HG02642 (cell line): ENCODE measurements around the gene LRRC3.

Experiments
- ATAC-seq: cut with Tn5 transposase; IDR thresholded peaks from one replicate; pipeline ENCODE4 v1.9.1; 2021; ENCODE audit warnings: mild to moderate bottlenecking; ENCODE audit not compliant: unreplicated experiment, poor library complexity

LRRC3 gene

DNA sequence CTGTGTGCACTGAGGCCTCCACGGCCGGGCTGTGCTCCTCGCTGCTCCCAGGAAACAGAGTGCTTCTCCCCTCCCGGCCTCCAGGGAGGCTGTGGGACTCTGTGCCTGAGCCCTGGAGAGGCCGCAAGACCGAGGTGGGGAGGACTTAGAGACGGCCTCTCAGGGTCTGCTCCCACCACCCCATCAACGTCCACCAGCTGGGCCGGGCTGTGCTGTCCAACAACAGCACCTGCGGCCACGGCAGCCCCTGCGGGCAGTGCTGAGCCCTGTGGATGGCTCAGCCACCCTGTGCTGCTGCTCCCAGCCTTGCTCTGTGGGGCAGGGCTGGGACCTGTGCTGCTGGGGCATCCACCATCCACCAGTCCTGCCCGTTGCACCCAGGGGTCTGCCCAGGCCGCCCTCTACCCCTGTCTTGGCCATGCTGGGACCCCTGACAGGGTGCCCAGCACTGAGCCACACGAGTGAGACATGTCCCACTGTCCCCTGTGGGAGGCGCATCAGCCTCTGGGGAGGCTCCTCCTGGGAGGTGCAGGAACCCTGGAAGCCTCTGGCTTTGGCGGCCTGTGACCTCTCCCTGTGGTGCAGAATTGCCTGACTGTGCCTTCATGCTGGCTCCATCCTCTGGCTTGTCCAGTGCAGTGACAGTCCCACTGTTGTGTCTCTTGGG lies 31.2 kb upstream of the LRRC3 start:
- no peak for ATAC-seq

DNA sequence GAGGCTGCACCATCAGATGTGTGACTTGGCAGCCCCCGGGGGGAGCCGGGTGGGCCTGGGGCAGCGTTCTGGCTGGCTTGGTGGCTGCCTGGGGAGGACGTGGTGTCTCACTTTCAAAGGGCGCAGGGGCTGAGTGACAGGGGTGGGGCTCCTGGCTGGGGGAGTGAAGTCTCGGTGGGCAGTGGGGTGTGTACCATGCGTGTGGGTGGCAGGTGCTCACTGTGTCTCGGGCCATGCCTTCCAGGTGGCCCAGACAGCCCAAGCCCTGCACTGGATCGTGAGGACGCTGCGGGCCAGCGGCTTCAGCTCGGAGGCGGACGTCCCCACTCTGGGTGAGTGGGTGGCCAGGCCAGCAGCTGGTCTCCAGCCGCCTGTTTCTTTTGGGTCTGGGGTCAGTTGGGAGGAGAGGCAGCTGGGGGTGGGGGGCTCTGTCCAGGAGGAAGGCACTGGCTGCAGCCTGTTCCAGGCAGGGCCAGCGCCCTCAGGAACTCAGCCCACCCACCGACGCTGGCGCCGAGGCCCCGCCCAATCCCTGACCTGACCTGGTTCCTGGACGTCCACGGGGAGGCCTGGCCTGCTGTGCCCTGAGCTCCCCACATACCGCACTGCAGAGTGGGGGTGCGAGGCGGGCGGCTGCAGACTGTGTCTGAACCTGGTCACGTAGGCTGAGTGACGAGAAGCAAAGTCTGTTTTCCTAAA lies 30.6 kb upstream of the LRRC3 start:
- ATAC-seq, result no peak

- ATAC-seq, result no peak
Observed at GRCh38 chr21:44425307-44425894, 29.9 kb upstream of the LRRC3 start.

DNA sequence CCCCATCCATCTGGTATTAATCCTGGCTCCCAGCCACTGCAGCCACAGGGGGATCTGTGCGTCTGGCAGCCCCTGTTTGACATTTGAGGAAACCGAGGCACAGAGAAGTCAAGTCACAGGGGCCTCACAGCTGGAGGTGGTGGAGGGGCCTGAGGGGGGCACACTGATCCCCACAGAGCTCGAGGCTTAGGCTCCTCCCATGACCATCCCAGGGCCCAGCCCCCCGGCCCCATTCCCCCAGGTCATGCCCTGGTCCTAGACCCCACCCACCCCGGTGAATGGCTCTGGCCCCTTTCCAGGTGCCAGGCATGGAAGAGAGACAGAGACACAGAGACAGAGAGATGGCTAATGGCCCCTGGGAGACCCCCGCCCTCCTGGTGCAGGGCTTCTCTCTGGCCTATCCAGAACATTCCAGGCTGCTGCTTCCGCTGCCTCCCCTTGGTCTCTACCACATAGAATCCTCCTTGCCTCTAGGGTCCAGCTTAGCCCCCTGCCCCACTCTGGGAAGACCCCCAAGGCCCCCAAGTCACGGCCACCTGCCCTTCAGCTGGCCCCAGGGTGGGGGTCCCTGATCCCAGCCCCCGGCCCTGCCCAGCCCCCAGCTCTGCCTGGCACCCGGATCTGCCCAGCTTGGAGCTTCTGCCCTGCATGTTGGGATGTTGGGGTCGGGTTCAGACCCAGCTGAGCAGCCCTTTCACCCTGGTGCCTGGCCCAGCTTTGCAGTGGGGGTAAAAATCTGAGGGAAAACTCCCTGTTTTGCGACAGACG lies 29.2 kb upstream of the LRRC3 start:
- no peak for ATAC-seq

- ATAC-seq, result no peak
Observed at GRCh38 chr21:44426663-44427191, 28.6 kb upstream of the LRRC3 start.

- no peak for ATAC-seq
Observed at GRCh38 chr21:44427241-44428120, 27.8 kb upstream of the LRRC3 start.

DNA sequence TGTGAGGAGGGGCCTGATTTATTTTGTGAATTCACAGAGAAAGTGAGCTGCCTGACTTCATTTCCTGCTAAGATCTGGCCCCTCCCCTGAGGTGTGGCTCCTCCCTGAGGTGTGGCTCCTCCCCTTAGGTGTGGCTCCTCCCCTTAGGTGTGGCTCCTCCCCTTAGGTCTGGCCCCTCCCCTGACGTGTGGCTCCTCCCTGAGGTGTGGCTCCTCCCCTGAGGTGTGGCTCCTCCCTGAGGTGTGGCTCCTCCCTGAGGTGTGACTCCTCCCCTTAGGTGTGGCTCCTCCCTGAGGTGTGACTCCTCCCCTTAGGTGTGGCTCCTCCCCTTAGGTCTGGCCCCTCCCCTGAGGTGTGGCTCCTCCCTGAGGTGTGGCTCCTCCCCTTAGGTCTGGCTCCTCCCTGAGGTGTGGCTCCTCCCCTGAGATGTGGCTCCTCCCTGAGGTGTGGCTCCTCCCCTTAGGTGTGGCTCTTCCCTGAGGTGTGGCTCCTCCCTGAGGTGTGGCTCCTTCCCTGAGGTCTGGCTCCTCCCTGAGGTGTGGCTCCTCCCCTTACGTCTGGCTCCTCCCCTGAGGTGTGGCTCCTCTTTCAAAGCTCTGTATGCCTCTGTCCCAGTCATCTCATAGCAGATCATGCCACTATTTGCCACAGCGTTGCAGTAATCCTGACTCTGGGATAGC lies 26.9 kb upstream of the LRRC3 start:
- no peak for ATAC-seq

DNA sequence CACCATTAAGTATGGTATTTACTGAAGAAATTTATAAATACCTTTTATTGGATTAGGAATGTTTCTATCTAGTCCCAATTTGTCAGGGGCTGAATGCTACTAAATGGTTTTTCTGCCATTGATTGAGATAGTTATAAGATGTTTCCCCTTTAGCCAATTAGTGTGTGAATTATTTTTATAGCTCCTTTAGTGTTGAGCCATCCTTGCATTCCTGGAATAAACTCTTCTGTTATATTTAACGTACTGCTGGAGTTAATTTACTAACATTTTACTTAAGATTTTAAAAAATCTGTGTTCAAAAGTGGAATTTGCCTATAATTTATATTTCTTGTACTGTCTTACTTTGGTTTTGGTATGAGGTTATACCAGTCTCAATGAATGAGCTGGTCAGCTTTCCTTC lies 25.4 kb upstream of the LRRC3 start:
- no peak for ATAC-seq

DNA sequence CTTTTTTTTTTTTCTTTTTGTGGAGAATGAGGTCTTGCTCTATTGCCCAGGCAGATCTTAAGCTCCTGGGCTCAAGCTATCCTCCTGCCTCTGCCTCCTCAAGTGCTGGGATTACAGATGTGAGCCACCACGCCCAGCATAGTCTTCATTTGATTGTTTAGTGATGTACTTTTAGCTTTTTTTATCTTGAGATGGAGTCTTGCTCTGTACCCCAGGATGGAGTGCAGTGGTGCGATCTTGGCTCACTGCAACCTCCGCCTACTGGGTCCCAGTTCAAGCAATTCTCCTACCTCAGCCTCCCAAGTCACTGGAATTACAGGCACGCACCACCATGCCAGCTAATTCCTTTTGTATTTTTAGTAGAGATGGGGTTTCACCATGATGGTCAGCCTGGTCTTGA lies 24.0 kb upstream of the LRRC3 start:
- ATAC-seq, result no peak

- no peak for ATAC-seq
Observed at GRCh38 chr21:44432841-44433790, 22.2 kb upstream of the LRRC3 start.

DNA sequence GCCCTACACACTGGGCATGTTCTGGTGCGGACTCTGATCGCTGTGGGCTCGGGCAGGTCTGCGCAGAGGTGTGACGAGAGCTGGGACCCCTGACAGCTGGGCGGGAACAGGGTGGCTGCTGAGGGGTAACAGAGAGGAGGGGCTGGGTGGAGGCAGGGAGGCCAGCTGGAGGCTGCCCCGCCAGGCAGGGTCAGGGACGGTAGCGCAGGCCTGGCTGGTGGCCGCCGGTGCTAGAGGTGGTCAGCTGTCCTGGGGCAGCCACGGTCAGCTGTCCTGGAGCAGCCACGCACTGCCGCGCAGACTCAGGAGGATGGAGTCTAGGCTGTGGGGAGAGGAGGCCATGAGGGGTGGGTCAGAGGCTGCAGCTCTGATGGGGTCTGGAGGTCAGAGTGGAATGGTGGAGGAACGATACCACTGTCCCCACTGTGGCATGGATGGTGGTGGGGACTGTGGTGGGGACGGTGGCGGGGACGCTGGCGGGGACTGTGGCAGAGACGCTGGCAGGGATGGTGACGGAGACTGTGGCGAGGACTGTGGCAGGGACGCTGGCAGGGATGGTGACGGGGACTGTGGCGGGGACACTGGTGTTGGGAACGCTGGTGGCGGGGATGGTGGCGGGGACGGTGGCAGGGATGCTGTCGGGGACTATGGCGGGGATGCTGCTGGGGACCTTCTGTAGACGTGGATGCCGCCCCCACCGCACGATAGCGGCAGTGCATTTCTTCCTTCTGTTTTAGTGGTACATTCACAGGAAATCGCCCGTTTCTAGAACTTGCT lies 21.3 kb upstream of the LRRC3 start:
- no peak for ATAC-seq

- no peak for ATAC-seq
Observed at GRCh38 chr21:44434568-44434925, 20.8 kb upstream of the LRRC3 start.

DNA sequence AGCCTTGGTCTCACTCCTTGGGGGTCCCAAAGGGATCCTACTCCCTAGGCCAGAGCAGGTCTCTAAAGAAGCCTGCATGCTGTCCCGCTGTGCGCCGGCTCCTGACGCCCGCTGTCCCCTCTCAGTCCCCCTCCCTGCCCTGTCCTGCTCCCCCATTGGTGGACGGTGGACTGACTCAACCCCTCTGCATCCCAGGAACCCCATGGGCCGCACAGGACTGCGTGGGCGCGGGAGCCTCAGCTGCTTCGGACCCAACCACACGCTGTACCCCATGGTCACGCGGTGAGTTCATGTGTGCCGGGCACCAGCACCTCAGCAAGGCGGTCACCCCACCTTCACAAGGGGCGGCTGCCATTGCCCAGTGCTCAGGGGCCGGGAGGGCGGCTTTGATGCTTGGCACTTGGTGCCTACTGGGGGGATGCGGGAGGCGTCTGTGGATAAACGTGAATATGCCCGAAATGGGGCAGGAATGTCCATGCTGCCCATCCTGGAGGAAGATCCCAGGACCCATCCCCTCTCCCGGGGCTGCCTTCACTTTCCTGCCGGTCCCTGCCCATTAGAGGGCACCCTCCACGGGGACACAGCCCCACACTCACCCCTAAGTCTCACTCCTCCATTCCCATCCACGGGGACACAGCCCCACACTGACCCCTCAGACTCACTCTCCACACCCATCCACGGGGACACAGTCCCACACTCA lies 20.2 kb upstream of the LRRC3 start:
- ATAC-seq, result no peak

DNA sequence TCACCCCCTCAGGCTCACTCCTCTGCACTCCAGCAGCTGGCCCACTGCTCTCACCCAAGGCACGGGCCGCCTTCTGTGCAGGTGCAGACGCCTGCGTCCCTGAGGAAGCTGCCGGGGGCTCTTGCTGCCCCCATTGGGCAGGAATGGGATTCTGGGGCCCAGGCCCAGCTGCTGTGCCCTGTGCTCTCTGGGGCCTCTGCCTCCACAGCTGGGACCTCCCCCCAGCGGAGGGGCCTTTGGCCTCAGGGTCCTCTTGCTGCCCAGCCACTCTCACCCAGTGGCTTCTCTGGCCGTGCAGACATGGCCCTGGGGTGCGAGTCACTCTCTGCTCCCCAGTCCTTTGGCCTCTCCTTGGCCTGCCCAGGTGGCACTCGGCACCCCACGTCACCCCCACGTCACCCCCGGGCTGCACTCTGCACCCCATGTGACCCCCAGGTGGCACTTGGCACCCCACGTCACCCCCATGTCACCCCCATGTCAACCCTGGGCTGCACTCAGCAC lies 19.1 kb upstream of the LRRC3 start:
- ATAC-seq, result no peak

DNA sequence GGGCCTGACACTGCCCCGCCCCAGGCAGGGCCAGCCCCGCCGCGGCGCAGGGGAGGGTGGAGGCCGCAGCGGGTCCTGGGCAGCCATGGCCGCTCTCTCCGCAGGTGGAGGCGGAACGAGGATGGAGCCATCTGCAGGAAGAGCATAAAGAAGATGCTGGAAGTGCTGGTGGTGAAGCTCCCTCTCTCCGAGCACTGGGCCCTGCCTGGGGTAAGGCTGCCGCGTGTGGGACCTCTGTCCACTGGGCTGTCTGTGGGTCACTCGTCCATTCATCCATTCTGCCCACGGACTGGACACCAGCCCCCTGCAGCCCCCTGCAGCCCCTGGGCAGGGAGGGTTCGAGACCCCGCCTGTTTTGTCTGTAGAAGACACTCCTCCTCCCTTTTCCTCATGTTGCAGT lies 18.4 kb upstream of the LRRC3 start:
- ATAC-seq, result no peak

GRCh38 chr21:44437371-44437695 lies 18.0 kb upstream of the LRRC3 start:
- ATAC-seq, result no peak
